Measurements from ENCODE around the gene KLF13. TPM values are rescaled to one million over a fixed set of nuclear protein-coding genes. Genes with fewer than 3 reads are reported as not detected.

KLF13 gene
- total RNA-seq, 1 experiment from 2014 or later, result 60.1 TPM

DNA sequence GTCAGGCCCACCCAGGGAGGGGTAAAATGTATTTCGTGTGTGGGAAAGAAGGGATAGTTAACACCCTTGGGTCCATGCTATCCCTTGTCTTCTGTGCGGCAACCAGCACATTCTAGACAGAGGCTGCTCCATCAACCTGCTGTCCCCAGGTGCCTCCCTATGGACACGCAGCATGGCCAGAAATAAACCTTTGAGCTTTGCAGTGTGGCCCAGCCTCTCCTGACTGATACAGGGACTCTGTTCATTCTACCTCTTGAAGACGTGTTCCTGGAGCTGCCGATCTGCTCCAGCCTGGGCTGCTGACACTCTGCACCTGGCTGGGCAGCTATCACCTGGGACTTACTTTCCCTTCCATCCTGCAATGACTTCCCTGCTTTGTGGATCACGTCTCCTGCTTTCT, 4.1 kb upstream of the KLF13 start:
- H3K9ac ChIP-seq (ENCODE audit: low read length), result no peak overlapping the region
- H3K9me2 ChIP-seq (ENCODE audit: insufficient read depth), result no peaks in the 10 kb centered on the region
- H3K4me3 ChIP-seq (replicated peaks in 1 of 2; ENCODE audit: low read depth in 1 of 2, low read length in 2 of 2), result no peak overlapping the region
- no TSS peak for BruUV-seq (replicated peaks)
- ChIA-PET POLR2A (no interaction called here), CTCF (interaction anchor here (1.9 kb wide), 1 partner anchor 107 kb away, joined by 5 read pairs; no protein-coding TSS in a partner anchor), RAD21 (ENCODE audit: low non-redundant PET in 1 of 2, low total read pairs in 2 of 2, uncharacterized antibody in 2 of 2, unreplicated experiment in 2 of 2) (no interaction called here)
- no peaks in the 10 kb centered on the region for H3K9me3 ChIP-seq (ENCODE audit: control insufficient read depth in 1 of 2, insufficient read depth in 1 of 2, low read depth in 1 of 2, low read length in 2 of 2)
- peaks cover 4 to 10% of the 10 kb centered on the region in 2 experiments; a peak in 2 of 4 replicates for H3K4me1 ChIP-seq (ENCODE audit: control insufficient read depth in 1 of 2, insufficient read depth in 2 of 2, low read length in 2 of 2)
- H3K79me2 ChIP-seq (ENCODE audit: insufficient read depth, low read length), result no peaks in the 10 kb centered on the region
- TF ChIP-seq ZNF274 (IDR thresholded peaks at IDR 0.05; ENCODE audit: low read depth, low read length) (no peak), EZH2 (IDR thresholded peaks at IDR 0.05) (no peak), EGR1 (IDR thresholded peaks at IDR 0.05; ENCODE audit: low read depth) (no peak), TCF7L2 (IDR thresholded peaks at IDR 0.05; ENCODE audit: borderline replicate concordance, extremely low read depth, insufficient read depth, insufficient read length) (no peak), POLR2AphosphoS5 (IDR thresholded peaks at IDR 0.05; ENCODE audit: low read depth, low read length) (no peak), JUND (IDR thresholded peaks at IDR 0.05) (no peak), ZFX (IDR thresholded peaks at IDR 0.05) (no peak), SP1 (IDR thresholded peaks at IDR 0.05; ENCODE audit: low read depth) (no peak), SIN3A (IDR thresholded peaks at IDR 0.05; ENCODE audit: low read depth) (no peak), ELF1 (IDR thresholded peaks at IDR 0.05; ENCODE audit: borderline replicate concordance, low read depth) (no peak), EZH2phosphoT487 (IDR thresholded peaks at IDR 0.05; ENCODE audit: borderline replicate concordance) (no peak), REST (IDR thresholded peaks at IDR 0.05; ENCODE audit: low read depth) (no peak), CEBPB (IDR thresholded peaks at IDR 0.05; ENCODE audit: low read depth) (no peak)
- TF ChIP-seq, protein P1, sequence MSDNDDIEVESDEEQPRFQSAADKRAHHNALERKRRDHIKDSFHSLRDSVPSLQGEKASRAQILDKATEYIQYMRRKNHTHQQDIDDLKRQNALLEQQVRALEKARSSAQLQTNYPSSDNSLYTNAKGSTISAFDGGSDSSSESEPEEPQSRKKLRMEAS (IDR thresholded peaks at IDR 0.05), result no peak
- TF ChIP-seq, protein P2, sequence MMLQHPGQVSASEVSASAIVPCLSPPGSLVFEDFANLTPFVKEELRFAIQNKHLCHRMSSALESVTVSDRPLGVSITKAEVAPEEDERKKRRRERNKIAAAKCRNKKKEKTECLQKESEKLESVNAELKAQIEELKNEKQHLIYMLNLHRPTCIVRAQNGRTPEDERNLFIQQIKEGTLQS (IDR thresholded peaks at IDR 0.05), result no peak
- no peak overlapping the region for H2AFZ ChIP-seq (ENCODE audit: low read depth, low read length, poor library complexity, severe bottlenecking)
- no peaks in the 10 kb centered on the region for H3K36me3 ChIP-seq (ENCODE audit: control insufficient read depth in 1 of 2, insufficient read depth in 2 of 2, low read length in 2 of 2)
- no peak overlapping the region for H3K27ac ChIP-seq (ENCODE audit: low read depth, low read length)
- DNase-seq (ENCODE audit: low read depth, low spot score) (no peak), ATAC-seq (no peak)
- H3K4me2 ChIP-seq (ENCODE audit: low read length), result no peak overlapping the region
- H4K20me1 ChIP-seq (ENCODE audit: insufficient read depth), result no peaks in the 10 kb centered on the region
- intact Hi-C loops (cut with micrococcal nuclease), result no loop called here
- H3K27me3 ChIP-seq (ENCODE audit: insufficient read depth, low read length), result no peaks in the 10 kb centered on the region

Measured in HCT116 (cell line).